Measurements from ENCODE around the gene LZTS2.

The LZTS2 gene

DNA sequence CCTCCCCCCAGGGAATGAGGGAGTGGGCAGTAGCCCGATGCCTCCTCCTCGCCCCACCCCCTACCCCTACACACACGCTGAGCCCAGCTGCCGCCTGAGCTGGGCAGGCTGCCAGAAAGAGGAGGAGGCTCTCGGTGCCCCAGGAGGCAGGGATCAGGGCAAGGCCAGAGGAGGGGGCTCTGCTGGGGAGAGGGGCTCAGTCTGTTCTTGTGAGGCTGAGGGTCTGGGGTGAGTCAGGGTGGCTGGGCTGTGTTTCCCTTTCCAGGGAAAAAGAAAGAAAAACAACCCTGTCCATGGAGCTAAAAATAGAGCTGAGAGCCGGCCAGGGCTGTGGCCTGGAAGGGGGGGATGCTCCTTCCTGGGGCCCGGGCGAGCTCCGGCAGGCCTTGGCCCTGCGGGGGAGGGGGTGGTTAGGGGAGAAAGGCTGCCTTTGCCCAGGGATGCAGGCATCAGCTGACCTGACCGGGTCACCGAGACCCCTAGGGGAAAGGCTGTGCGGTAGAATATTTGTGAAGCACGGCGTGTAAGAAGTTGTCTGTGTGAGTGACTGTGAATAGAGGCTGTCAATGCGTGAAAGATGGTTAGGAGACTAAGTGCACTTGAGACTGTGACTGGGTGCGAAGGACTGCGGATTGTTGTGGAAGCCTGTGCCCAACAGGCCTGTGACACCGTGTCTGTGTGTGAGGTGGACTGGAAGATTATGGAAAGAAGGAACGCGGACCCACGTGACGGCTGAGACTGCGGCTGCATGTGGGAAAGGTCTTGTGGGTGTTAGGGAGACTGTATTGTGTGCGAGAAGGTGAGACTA lies 1.2 kb upstream of the LZTS2 start:
- DNase-seq (ENCODE audit: low read depth): peak; percentile 45

DNA sequence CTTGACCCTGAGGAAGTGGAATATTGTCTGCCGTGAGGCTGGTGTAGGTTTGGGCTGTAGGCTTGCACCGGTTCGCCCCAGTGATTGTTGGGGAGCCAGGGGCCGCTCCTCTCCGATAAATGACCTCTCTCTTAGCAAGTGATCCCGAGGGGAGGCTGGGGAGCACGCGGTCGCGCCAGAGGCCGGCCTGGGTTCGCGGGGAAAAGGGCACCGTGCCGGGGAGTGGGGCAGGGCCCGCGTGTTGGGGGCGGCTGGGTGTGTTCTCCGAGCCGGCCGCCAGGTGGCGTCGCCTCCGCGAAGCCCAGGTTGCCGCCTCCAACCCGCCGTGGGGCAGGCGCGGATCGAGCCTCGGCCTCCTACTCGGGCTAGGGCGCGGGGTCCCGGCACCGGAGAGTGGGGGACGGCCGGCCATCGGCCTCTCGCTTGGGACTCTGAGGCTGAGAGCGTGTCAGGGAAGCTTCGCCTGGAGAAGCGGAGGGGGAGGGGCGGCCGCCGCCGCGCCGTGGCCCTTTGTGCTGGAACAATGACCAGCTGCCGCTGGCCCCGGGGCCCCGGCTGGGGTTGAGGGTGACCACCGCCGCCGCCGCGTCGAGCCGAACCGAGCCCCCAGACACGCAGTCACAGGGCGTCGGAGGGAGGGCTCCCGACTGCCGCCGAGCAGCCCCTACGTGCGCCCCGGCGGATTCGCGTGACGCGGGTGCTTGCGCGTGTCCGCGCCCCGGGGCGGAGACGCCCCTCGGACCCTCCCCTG lies 442 bp upstream of the LZTS2 start:
- peak; percentile 62 for DNase-seq (ENCODE audit: low read depth)

DNA sequence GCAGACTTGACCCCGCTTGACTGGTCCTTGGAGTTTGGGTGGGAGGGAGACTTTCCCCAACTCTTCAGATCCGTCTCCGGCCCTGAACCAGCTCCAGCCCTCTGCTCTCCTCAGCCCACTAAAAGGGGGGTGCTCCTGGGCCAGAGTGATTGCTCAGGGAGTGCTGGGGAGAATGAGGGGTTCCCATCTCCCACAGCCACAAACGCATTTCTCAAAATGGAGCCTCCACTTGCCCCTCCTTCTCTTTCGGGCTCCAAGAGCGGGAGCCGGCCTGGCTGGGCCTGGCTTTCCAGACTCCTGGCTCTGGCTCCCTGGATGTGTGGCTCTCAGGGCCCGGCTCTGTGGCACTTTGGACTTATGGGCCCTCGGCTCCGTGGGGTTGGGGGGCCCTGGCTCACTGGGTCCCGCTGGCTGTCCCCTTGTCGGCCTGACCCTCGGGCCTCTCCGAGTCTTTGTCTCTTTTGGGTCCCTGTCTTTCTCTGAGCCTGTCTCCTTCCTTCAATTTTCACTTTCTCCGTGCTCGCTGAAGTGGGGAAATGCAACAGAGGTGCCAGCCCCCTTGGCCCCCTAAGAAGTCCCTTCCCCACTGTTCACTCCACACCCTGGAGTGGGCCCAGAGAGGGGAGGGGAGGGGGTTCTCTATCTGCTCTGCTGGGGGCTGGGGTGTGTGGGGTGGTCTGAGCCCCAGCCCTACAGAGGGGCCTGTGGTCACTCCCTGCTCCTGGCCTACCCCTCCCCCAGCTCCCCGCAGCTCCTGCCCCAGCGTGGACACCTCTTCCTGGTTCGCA lies 713 bp downstream of the LZTS2 start:
- no peak for DNase-seq (ENCODE audit: low read depth)

DNA sequence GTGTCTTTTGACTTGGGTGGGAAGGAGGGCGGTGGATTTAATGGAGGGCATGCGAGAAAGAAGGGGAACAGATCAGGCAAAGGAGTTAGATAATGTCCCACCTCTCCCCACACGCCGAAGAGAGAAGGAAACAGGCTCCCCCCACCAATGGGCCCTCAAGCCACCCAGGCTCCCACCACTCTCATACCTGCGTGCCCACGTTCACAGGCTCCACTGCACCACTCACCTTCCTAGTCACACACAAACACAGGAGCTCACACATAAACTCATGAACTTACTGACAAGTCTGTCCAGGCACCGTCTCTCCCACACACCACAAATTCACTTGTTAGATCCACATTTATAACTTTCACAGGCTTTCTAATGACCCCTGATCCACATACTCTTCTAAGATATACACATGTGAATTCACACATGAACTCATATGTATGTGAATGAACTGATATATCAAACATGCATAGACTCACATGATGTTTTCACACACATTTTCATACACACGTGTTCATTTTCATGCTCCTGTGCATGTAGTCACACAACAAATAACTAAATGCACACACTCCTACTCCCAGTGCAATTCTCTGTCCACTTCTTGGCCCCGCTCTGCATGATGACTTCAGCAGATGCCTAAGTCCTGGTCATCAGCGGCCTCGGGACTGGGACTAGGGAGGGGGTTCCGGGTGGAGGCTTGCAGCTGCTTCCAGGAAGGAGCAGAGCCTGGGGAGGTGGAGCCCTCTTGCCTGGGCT lies 1.5 kb downstream of the LZTS2 start:
- no peak for DNase-seq (ENCODE audit: low read depth)

DNA sequence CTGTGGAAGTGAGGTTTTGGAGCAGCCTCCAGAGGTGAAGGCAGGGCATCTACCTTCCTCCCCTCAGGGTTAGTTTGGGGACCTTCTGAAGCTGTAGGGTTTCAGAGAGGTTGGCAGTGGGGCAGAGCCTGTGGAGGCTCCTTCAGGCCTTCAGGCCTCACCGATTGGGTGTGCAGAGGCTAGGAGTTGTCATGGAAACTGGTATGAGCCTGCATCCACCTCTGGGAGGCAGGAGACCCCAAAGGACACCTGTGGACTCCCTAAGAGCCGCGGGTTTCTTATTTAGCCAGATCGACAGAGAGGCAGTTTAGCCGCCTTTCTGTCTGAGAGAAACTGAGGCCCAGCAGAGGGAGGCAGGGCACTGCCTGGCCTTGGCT lies 2.0 kb downstream of the LZTS2 start:
- no peak for DNase-seq (ENCODE audit: low read depth)

DNA sequence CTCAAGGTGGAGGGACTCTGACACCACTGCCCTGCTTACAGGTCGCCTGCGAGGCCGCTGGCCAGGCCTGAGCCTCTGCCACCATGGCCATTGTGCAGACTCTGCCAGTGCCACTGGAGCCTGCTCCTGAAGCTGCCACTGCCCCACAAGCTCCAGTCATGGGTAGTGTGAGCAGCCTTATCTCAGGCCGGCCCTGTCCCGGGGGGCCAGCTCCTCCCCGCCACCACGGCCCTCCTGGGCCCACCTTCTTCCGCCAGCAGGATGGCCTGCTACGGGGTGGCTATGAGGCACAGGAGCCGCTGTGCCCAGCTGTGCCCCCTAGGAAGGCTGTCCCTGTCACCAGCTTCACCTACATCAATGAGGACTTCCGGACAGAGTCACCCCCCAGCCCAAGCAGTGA lies 2.8 kb downstream of the LZTS2 start:
- DNase-seq (ENCODE audit: low read depth): no peak

DNA sequence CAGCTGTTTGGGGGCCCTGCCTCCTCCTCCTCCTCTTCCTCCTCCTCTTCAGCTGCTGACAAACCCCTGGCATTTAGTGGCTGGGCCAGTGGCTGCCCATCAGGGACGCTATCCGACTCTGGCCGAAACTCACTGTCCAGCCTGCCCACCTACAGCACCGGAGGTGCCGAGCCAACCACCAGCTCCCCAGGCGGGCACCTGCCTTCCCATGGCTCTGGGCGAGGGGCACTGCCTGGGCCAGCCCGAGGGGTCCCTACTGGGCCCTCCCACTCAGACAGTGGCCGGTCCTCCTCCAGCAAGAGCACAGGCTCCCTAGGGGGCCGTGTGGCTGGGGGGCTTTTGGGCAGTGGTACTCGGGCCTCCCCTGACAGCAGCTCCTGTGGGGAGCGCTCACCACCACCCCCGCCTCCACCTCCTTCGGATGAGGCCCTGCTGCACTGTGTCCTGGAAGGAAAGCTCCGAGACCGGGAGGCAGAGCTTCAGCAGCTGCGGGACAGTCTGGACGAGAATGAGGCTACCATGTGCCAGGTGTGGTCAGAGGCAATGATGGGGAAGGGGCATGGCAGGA lies 4.1 kb downstream of the LZTS2 start:
- DNase-seq (ENCODE audit: low read depth): no peak

DNA sequence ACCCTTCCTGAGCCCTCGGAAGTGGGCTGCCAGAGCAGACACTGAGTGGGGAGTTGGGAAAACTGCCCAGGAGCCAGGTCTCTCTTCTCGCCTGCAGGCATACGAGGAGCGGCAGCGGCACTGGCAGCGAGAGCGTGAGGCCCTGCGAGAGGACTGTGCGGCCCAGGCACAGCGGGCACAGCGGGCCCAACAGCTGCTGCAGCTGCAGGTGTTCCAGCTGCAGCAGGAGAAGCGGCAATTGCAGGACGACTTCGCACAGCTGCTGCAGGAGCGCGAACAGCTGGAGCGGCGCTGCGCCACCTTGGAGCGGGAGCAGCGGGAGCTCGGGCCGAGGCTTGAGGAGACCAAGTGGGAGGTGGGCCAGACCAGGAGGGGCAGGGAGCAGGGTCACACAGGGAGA lies 5.8 kb downstream of the LZTS2 start:
- no peak for DNase-seq (ENCODE audit: low read depth)

DNA sequence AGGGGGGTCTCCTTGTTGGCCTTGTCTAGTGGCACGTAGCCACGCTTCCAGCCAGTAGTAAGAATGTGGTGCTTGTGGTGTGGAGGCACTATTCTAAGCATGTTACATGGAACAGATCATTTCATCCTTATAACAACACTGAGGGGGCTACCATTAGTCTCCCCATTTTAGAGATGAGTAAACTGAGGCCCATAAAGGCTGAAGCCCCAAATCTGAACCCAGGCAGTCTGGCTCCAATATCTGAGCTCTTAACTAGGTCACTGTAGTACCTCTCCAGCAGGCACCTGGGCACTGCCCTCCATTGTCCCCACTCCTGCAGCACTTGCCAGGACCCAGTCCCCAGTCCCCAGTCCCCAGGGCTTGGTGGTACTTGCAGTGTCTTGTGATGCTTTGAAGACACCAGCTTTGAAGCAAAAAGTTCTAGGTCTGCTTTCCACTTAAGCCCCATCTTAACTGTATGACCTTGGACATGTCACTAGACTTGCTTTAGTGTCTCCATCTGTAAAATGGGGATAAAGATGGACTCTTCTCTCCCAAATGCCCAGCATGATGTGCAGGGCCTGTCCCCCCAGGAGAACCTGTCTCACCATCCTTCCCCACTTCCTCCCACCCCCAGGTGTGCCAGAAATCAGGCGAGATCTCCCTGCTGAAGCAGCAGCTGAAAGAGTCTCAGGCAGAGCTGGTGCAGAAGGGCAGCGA lies 6.4 kb downstream of the LZTS2 start:
- no peak for DNase-seq (ENCODE audit: low read depth)

DNA sequence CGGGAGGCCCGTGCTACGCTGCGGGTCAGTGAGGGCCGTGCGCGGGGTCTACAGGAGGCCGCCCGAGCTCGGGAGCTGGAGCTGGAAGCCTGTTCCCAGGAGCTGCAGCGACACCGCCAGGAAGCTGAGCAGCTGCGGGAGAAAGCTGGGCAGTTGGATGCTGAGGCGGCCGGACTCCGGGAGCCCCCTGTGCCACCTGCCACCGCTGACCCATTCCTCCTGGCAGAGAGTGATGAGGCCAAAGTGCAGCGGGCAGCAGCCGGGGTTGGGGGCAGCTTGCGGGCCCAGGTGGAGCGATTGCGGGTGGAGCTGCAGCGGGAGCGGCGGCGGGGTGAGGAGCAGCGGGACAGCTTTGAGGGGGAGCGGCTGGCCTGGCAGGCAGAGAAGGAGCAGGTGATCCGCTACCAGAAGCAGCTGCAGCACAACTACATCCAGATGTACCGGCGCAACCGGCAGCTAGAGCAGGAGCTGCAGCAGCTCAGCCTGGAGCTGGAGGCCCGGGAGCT lies 7.0 kb downstream of the LZTS2 start:
- DNase-seq (ENCODE audit: low read depth): no peak

DNA sequence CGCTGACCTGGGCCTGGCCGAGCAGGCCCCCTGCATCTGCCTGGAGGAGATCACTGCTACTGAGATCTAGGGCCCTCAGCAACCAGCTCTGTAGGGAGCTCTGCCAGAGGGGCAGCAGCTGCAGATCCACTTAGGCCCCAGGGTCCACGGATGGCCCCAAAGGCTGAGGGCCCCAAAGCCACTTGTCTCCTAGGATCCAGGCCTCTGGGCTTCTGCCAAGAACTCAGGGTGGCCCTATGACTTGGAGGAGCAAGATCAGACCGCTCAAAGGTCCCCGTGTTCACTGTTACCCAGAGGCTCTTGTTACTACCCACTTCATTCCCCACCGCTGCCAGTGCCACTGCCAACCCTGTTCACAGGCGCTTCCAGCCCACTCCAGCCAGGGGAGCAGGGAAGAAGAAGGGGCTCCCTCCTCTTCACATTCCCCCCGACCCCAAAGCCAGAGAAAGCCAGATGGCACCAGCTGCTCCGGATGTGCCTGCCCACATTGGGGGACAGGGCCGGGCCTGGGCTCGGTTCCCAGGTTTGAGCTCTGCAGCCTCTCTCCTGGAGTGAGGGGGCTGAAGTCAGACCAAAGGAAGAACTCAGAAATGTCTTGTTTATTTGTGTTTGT lies 7.6 kb downstream of the LZTS2 start:
- no peak for DNase-seq (ENCODE audit: low read depth)

DNA sequence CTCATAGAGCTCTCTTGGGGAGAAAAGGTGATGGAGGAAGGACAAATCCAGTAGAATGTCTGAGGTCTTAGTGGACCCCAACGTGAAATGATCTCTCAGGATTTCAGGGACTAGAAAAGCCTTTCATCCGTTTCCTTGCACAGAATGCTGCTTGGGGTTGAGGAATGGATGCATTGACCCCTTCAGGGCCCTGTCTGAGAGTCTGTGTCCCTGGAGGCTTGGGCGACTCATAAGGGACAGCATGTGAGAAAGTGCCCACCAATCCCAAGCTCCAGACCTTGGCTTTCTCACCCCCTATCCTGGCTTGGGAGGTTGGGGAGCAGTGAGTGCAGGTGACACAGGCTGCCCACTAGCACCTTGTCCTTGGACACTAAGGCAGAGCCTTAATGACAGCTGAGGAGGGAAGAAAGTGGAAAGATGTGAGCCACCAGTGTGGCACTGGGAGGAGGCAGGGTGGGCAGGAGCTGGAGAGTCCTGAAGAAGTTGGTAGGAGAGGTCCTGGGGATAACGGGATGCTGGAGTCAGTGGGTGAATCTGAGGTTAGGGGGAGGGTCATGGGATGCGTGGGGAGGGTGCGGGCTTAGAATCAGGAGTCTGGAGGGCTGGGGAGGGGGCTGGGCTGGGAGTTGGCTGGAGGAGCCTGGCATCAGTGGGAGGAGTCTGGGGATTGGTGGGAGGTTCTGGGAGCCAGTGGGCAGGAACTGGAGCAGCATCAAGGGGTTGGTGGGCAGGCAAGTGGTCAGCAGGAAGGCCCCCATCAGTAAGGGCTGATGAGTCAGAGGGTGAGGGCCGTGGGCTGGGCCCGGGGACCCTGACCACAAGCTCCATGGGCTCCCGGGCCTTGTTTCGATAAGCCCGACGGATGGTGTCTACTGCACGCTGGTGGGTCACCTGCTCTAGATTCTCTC lies 8.6 kb downstream of the LZTS2 start:
- DNase-seq (ENCODE audit: low read depth): no peak

DNA sequence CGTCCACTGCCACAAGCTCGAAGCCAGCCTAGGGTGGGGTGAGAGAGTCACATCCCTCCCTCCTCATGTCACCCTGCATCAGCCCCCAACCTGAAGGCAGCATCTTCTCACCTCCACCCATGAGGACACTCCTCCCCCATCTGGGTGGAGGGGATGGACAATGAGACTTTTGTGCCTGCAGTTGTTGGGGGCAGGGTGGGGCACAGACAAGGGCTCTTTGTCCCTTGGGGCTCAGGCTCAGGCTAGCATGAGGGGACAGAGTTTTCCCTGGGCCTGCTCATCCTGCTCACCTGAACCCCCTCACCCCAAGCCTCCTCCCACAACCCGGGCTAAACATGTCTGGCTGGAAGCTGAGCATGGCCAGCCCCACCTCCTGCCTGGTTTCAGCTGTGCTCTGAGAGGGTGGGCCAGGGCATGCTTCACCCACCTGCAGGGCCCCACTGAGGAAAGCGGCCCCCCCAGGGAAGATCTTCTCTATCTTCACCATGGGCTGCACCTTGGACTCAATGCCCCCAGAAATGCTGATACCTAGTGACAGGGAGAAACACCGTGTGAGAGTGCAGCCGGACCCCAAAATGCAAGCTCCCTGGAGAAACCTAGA lies 9.3 kb downstream of the LZTS2 start:
- no peak for DNase-seq (ENCODE audit: low read depth)

DNA sequence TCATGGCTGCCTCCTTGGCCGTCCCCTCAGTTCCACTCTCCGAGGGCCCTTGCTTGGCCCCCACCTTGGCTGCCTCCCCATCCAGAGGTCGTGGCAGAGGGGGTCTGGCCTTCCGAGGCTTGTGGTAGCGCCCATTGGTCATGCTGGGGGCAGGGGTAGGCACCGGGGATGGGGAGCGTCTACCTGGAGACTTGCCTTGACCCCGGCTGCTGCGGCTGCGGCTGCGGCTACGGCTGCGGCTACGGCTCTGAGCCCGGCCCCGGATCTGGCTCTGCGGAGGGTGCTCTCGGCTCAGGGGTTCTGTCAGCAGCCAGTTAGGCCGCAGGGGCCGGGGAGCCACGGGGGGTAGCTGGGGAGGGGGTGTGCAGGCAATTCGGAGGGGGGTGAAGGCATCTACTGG lies 10.7 kb downstream of the LZTS2 start:
- DNase-seq (ENCODE audit: low read depth): no peak

DNA sequence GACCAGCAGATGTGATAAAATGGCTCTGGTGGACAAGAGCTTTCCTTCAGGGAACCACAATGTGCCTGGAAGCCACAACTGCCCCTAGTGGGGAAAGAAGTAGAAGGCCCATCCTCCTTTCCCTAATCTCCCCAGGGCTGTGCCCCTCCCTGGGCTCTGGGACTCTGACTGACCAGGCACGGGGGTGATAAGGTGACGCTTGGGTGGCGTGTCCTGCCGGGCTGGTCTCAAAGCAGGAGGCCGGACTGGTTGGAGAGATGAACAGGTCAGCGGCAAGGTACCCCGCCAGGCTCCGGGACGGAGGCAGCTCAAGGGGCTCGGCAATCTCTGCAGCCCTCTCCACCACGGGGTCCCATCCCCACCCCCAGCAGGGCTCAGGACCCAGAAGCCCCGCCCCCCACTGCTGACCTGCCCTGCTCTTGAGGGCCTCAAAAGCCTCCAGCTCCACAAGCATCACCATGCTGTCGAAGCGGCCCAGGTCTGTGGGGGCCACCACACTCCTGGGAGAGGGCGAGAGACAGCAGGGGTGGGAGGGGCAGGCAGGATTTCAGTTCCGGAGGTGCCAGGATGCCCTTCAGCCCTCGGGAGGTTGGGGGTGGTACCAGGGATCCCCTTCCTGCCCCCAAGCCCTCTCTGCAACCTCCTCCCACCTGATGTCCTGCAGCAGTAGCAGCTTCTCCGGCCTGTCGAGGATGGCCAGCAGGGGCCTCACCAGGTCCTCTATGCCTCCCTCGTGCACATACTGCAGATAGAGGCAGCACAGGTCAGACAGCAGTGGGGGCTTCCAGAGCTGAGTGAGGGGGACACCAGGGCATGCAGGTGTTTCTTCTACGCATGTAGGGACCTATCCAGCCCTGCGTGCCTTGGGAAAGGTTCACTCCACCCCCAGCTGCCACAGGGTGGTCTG lies 12.2 kb downstream of the LZTS2 start:
- no peak for DNase-seq (ENCODE audit: low read depth)

DNA sequence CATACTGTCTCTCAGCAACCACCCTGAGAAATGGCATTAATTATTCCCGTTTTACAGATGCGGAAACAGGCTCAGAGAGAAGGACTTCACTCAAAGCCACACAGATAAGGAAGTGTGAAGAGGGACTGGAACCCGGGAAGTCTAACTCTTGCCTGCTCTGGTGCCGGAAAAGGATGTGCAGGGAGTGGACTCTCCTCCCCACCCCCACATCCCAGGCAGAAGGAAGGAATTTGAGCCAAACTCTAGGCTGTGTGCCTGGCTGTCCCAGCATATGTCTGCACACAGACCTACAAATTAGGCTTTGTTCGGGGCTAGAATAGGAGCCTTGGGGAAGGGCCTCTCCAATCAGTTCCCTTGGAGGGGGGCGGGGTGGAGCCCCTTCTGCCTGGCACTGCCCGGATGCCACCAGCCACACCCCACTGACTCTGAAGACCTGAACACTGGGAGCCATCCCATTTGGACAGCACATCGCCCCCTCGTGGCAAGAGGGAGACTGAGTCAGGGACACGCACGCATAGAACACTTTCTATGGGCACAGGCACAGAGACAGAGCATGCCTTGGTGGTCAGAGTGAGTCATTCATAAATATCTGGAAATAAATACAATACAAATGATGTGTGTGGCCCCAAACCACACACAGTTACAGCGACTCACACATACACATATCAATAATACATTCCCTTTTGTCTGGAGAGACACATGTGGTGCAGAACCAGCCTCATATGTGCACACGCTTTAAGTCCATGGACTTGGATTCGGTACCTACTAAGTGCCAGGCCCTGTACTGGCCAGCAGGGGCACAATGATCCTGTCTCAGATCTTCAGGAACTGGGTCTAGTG lies 13.1 kb downstream of the LZTS2 start:
- DNase-seq (ENCODE audit: low read depth): peak; percentile 64

DNA sequence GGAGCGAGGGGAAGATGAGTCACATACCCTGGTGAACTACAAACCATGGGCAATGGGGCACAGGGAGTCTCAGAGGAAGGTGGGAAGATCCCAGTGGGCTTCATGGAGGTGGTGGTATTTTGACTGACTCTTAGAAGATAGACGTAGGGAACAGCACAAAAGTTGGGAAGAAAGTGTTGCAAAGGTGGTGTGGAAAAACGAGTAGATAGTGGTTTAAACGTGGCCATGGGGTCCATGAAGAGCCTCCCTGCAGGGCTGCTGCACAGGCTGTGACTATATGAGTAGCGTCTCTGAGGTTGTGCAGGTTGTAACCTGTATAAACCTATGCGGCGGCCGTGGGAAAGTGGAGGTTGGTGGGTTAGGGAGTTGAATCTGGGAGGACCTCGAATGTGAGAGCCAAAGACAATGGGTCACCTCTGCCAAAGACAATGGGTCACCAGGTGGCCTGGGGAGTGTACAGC lies 13.8 kb downstream of the LZTS2 start:
- DNase-seq (ENCODE audit: low read depth): no peak
